Inflammatory macrophage treated with lipopolysaccharide for 4 hours (primary cell): ENCODE data around the gene TJP3.
A peak's percentile ranks its signal among the peaks of the same experiment; 100 is the strongest.

Experiments used
- DNase-seq: peaks from one replicate; pipeline ENCODE4 v3.0.0-alpha.2; 2020

The TJP3 gene

GRCh38 chr19:3719868-3720267 is 11.7 kb downstream of the TJP3 start:
- DNase-seq = no peak

DNA sequence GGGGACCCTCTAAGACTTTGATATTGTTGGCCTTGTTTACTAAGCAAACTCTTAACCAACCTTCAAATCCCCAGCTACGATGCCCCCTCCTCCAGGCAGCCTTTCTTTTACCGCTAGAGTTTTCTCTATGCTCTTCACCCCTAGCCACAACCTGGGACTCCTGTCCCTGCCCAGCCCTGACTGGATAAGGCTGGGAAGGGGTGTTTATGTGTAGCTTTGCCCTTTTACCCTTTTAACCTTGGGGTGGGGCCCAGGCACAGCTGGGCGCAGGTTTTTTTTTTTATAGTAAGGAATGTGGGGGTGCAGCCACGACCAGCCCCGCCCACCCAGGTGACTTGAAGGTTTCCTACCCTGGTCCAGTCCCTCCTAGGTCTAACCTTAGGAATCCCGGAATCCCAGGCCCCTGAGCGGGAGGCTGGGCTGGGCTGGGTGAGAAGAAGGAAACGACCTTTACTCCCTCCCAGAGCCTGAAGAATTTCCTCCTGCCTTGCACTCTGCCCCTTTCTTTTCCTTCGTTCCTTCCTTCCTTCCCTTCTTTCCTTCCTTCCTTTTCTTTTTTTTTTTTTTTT is 12.2 kb downstream of the TJP3 start:
- no peak for DNase-seq

- peak; percentile 75 for DNase-seq
These were observed 13.1 kb downstream of the TJP3 start for GRCh38 chr19:3721131-3721886.

- DNase-seq = no peak
These were observed 13.8 kb downstream of the TJP3 start for GRCh38 chr19:3721887-3722442.

DNA sequence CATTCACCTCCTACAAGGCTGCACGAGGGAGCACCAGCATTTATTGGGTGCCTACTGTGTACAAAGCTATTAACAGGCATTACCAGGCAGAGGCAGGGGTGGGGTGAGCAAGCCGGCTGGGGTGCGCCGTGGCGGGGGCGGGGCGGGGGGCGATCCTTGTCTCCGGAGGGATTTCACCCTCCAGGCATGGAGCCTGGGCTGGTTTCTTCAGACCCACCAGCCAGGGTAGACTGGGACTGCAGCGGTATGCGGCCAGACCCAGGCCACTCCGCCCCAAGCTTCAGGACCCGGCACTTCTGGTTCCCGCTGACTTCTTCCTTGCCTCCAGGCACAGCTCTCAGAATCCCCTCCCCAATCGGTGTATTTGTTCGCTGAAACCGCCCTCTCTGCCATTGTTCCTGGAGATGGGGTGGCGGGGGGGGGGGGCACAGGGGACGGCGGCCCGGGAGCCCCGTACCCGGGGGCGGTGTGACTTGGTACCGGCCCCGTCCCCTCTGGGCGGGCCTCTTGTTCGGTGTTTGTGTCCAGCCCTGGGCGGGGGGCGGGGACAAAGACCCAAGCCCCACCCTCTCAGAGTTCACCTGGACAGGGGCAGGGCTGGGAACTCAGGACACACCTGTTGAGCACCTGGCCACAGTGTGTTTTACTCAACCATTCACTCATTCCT is 14.4 kb downstream of the TJP3 start:
- no peak for DNase-seq

DNA sequence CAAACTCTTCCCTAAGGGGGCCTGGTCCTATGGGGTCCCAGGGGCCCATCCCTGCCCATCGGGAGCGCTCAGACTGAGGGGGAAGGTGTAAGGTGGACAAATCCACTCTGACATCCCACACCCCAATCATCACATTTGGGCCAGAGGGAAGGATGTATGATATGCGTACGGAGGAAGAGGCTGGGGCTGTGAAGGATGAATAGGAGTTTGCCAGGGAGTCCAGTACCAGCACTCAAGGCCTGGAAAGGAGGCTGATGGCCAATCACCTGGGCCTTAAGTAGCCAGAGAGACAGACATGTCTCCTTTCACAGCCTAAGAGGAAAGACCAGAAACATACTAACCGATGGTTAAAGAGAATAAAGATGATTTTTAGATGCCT is 14.9 kb downstream of the TJP3 start:
- DNase-seq = no peak

DNA sequence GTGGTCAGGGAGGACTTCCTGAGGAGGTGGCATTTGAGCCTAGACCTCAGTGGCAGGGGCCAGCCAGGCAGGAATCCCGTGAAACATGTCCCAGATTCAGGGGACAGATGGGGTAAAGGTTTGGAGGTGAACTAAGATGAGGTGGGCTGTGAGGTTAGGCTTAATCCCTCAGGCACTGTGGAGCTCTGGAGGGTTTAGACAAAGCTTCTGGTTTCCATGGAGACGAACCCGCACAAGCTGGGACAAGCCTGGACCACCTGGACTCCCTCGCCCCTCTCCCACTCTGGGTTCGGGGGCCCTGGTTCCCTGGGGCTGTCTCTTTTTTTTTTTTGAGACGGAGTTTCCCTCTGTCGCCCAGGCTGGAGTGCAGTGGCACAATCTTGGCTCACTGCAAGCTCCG is 15.7 kb downstream of the TJP3 start:
- no peak for DNase-seq

DNA sequence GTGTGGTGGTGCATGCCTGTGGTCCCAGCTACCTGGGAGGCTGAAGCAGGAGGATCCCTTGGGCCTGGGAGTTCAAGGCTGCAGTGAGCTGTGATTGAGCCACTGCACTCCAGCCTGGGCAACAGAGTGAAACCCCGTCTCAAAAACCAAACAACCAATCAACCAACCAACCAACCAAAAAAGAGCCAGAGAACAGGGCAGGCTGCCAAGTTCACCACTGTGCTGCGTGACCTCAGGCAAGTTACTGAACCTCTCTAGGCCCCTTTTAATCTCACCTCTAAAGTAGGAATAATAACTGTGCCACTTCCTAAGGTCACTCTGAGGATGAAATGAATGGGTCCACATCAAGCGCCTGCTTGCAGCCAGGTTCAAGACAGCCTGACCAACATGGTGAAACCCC is 16.9 kb downstream of the TJP3 start:
- DNase-seq = no peak

GRCh38 chr19:3725640-3726310 is 17.6 kb downstream of the TJP3 start:
- DNase-seq = no peak

GRCh38 chr19:3730457-3730958 is 22.3 kb downstream of the TJP3 start:
- no peak for DNase-seq

DNA sequence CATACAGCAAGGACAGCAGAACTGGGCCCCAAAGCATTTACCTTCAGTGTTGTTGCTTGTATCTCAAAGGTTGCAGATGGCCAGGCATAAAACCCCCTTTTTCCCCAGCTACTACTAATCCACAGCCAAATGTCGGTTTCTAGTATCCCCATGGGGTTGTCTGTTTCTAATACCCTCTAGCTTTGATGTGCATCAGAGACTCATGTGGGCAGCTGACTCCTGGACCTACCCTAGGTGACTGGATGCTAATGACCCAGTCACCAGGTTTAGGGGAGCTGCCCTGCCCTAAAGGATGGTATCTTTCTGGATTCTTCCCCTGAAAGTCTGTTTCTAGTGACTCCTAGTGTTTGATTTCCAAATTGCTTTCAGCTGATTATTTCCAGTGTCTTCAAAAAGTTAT is 23.9 kb downstream of the TJP3 start:
- DNase-seq = no peak

DNA sequence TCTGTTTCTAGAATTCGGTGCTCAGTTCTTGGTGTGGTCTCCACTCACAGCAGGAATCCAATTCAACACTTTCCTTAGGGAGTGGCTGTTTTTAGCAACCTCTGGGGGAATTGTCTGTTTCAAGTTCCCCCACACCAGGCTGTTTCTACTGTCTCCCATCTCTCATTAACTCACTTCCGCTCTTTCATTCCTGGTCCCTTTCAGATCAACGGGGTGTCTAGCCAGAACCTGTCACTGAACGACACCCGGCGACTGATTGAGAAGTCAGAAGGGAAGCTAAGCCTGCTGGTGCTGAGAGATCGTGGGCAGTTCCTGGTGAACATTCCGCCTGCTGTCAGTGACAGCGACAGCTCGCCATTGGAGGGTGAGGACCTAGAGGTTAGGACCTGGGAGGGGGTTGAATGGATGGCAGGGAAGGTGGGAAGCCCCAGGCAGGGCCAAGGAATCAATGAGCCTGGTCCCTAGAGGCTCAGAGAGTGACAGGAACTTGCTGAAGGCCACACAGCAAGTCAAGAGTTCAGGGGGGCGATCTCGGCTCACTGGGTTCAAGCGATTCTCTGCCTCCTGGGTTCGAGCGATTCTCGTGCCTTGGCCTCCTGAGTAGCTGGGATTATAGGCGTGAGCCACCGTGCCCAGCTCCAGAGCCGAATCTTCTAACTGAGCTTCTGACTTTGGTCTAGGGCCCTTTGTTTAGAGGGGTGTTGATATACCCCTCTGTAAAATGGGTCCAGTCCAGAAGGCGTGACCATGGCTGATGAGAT is 25.5 kb downstream of the TJP3 start:
- DNase-seq = no peak

- no peak for DNase-seq
These were observed 26.1 kb downstream of the TJP3 start for GRCh38 chr19:3734310-3734600.

GRCh38 chr19:3736106-3736724 is 28.0 kb downstream of the TJP3 start:
- no peak for DNase-seq

DNA sequence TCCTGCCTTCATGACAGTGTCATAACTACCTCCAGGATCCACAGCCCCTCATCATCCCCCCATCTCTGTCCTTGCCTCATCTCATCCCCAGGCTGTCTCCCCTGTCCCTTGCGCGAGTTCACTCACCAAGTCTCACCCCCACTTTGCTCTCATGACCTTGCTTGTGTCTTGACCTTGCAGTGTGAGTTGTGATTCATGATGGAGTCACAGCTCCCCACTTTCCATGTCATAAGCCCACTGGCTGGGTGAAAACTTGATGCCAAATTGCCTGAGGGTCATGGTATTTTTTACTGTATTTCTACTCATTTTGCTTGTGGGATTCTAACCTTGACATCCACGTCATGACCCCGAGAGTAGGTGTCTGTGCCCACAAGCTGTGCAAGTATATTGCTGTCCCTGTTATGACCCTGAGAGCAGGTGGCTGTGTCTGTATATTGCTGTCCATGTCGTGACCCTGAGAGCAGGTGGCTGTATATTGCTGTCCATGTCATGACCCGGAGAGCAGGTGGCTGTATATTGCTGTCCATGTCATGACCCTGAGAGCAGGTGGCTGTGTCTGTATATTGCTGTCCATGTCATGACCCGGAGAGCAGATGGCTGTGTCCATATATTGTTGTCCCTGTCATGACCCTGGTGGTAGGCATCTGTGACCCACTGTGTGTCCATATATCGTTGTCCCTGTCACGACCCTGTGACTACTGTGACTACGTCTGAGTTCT is 29.5 kb downstream of the TJP3 start:
- no peak for DNase-seq

GRCh38 chr19:3738477-3739220 is 30.5 kb downstream of the TJP3 start:
- no peak for DNase-seq

DNA sequence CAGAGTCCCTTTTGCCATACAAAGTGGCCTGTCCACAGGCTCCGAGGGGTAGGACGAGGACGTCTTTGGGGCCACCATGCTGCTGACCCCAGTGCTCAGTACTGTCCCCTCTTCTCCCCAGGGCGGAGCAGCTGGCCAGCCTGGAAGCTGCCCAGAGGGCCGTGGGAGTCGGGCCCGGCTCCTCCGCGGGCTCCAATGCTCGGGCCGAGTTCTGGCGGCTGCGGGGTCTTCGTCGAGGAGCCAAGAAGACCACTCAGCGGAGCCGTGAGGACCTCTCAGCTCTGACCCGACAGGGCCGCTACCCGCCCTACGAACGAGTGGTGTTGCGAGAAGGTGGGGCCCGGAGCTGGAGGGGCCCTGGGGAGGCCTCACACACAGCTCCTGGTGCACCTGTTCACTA is 32.2 kb downstream of the TJP3 start:
- DNase-seq = no peak

- no peak for DNase-seq
These were observed 35.3 kb downstream of the TJP3 start for GRCh38 chr19:3743486-3743885.

- no peak for DNase-seq
These were observed 37.3 kb downstream of the TJP3 start for GRCh38 chr19:3745363-3746045.

GRCh38 chr19:3746371-3747056 is 38.3 kb downstream of the TJP3 start:
- DNase-seq = no peak
